IPS-15b (cell line): Measurements from ENCODE around the gene KCNG1.
"Not testable (repeated sequence)": the region's sequence is repeated elsewhere in the genome, so short reads cannot be mapped to it uniquely, and the experiment has no call there.

Experiments used
- H3K27me3 ChIP-seq: one replicate; pipeline ENCODE4 v1.6.1; 2013; ENCODE audit warnings: low read length; ENCODE audit not compliant: control insufficient read depth, insufficient read depth
- H3K36me3 ChIP-seq: one replicate; pipeline ENCODE4 v1.6.1; 2013; ENCODE audit warnings: low read length; ENCODE audit not compliant: control insufficient read depth, insufficient read depth
- H3K4me1 ChIP-seq: one replicate; pipeline ENCODE4 v1.6.1; 2013; ENCODE audit warnings: mild to moderate bottlenecking, low read length; ENCODE audit not compliant: control insufficient read depth, insufficient read depth
- H3K4me3 ChIP-seq: one replicate; pipeline ENCODE4 v1.5.1; 2013; ENCODE audit warnings: low read depth, low read length
- H3K9ac ChIP-seq: one replicate; pipeline ENCODE4 v1.6.1; 2013; ENCODE audit warnings: low read depth, mild to moderate bottlenecking, low read length
- H3K9me3 ChIP-seq: one replicate; pipeline ENCODE4 v1.6.1; 2013; ENCODE audit warnings: mild to moderate bottlenecking, low read length; ENCODE audit not compliant: control insufficient read depth, insufficient read depth

The KCNG1 gene

GRCh38 chr20:51050531-51051075 is 27.7 kb upstream of the KCNG1 start:
- H3K4me1 ChIP-seq = no peaks in the 10 kb centered on the region
- H3K9ac ChIP-seq = no peak overlapping the region
- no peaks in the 10 kb centered on the region for H3K27me3 ChIP-seq
- no peaks in the 10 kb centered on the region for H3K36me3 ChIP-seq
- H3K4me3 ChIP-seq = no peak overlapping the region
- no peaks in the 10 kb centered on the region for H3K9me3 ChIP-seq

GRCh38 chr20:51046021-51046985 is 23.4 kb upstream of the KCNG1 start:
- Histone ChIP-seq H3K9me3 (no peaks in the 10 kb centered on the region), H3K36me3 (no peaks in the 10 kb centered on the region), H3K4me1 (peaks cover 5% of the 10 kb centered on the region), H3K27me3 (peaks cover under 1% of the 10 kb centered on the region), H3K4me3 (no peak overlapping the region), H3K9ac (no peak overlapping the region)

DNA sequence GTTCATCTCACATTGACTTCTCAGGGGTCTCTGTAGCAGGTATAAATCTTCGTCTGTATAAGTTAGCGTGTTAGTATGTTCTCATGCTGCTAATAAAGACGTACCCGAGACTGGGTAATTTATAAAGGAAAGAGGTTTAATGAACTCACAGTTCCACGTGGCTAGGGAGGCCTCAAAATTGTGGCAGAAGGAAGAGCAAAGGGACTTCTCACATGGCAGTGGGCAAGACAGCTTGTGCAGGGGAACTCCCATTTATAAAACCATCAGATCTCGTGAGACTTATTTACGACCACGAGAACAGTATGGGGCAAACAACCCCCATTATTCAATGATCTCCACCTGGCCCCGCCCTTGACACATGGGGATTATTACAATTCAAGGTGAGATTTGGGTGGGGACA is 22.6 kb upstream of the KCNG1 start:
- H3K9me3 ChIP-seq, H3K4me3 ChIP-seq, H3K9ac ChIP-seq, H3K36me3 ChIP-seq, H3K4me1 ChIP-seq, H3K27me3 ChIP-seq: not testable (repeated sequence)

GRCh38 chr20:51044796-51045195 is 21.9 kb upstream of the KCNG1 start:
- Histone ChIP-seq H3K9ac (no peak overlapping the region), H3K27me3 (peaks cover 5% of the 10 kb centered on the region), H3K9me3 (no peaks in the 10 kb centered on the region), H3K36me3 (no peaks in the 10 kb centered on the region), H3K4me3 (no peak overlapping the region), H3K4me1 (peaks cover 5% of the 10 kb centered on the region)

DNA sequence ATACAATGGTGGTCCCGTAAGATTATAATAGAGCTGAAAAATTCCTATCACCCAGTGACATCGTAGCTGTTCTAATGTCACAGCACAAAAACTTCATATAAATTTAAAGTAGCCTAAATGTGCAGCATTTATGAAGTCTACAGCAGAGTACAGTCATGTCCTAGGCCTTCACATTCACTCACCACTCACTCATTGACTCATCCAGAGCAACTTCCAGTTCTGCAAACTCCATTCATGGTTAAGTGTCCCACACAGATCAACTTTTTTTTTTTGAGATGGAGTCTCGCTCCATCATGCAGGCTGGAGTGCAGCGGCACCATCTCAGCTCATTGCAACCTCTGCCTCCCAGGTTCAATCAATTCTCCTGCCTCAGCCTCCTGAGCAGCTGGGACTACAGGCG is 20.9 kb upstream of the KCNG1 start:
- Histone ChIP-seq H3K9me3 (no peaks in the 10 kb centered on the region), H3K4me1 (peaks cover 5% of the 10 kb centered on the region), H3K27me3 (peaks cover 5% of the 10 kb centered on the region), H3K9ac (no peak overlapping the region), H3K36me3 (no peaks in the 10 kb centered on the region), H3K4me3 (no peak overlapping the region)

DNA sequence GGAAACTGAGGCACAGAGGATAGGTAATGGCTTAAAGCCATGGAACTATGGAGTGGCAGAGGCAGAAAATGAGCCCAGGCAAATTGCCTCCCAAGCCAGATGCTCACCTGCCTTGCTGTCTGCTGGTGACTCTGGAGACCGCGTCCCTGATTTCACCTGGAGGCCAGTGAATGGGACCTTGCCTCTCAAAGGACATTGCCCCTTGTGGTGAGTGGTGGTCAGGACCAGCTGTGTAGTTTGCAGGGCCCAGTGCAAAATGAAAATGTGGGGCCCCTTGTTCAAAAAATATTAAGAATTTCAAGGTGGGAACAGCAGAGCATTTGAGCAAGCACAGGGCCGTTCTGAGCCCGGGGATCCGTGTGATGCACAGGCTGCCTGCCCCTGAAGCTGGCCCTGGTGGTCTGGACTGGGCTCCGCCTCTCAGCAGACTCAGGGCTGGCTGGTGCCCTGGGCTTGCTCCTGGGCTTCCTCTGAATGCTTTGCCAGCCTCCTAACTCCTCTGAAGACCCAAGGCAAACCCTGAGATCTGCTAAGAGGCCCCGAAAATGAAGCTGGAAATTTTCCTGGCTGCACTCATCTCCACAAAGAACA is 19.8 kb upstream of the KCNG1 start:
- Histone ChIP-seq H3K9ac (no peak overlapping the region), H3K9me3 (no peaks in the 10 kb centered on the region), H3K27me3 (peaks cover 5% of the 10 kb centered on the region), H3K4me1 (peaks cover 5% of the 10 kb centered on the region), H3K4me3 (no peak overlapping the region), H3K36me3 (no peaks in the 10 kb centered on the region)

- peaks cover 5% of the 10 kb centered on the region for H3K4me1 ChIP-seq
- no peaks in the 10 kb centered on the region for H3K36me3 ChIP-seq
- H3K27me3 ChIP-seq = peaks cover 7% of the 10 kb centered on the region
- H3K9me3 ChIP-seq = no peaks in the 10 kb centered on the region
- no peak overlapping the region for H3K9ac ChIP-seq
- no peak overlapping the region for H3K4me3 ChIP-seq
Measured at GRCh38 chr20:51042064-51042463, 19.2 kb upstream of the KCNG1 start.

- Histone ChIP-seq H3K4me3 (no peak overlapping the region), H3K4me1 (peaks cover 5% of the 10 kb centered on the region), H3K9me3 (no peaks in the 10 kb centered on the region), H3K9ac (no peak overlapping the region), H3K36me3 (no peaks in the 10 kb centered on the region), H3K27me3 (peaks cover 10% of the 10 kb centered on the region)
Measured at GRCh38 chr20:51037532-51038115, 14.7 kb upstream of the KCNG1 start.

GRCh38 chr20:51036827-51037531 is 14.1 kb upstream of the KCNG1 start:
- H3K9ac ChIP-seq = no peak overlapping the region
- no peaks in the 10 kb centered on the region for H3K36me3 ChIP-seq
- peaks cover 2% of the 10 kb centered on the region for H3K4me1 ChIP-seq
- H3K4me3 ChIP-seq = no peak overlapping the region
- peaks cover 10% of the 10 kb centered on the region for H3K27me3 ChIP-seq
- H3K9me3 ChIP-seq = no peaks in the 10 kb centered on the region

GRCh38 chr20:51036226-51036625 is 13.3 kb upstream of the KCNG1 start:
- no peaks in the 10 kb centered on the region for H3K9me3 ChIP-seq
- H3K4me3 ChIP-seq = no peak overlapping the region
- no peaks in the 10 kb centered on the region for H3K4me1 ChIP-seq
- no peaks in the 10 kb centered on the region for H3K36me3 ChIP-seq
- no peak overlapping the region for H3K9ac ChIP-seq
- peaks cover 8% of the 10 kb centered on the region for H3K27me3 ChIP-seq

DNA sequence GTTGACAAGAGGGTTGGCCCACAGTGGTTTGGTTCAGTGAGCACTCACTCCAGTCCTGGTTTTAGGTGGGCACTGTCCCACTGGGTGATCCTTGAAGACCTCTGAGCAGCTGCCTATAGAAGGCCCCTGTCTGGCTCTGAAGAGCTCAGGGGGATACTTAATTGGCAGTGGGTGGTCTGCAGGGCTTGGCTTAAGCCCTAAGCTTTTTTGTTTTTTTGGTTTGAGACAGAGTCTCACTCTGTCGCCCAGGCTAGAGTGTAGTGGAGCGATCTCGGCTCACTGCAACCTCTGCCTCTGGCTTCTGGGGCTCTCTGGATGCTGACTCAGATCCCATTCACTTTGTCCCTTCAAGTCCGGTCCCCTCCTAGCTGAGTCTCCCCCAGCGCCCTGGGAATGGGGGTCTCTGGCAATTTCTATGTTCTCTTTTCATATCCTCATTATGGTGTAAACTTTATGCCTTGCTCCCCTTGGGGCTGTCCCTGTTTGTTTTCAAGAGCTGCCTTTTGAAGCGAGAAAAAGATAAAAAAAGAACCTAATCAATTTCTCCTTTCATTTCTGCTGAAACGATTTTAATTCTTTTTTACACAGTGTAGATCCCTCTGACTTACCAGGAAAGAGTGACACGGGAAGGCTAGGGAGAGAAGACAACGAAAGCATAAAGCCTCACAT is 12.2 kb upstream of the KCNG1 start:
- H3K4me1 ChIP-seq = no peaks in the 10 kb centered on the region
- H3K27me3 ChIP-seq = peaks cover 11% of the 10 kb centered on the region
- H3K36me3 ChIP-seq = no peaks in the 10 kb centered on the region
- H3K4me3 ChIP-seq = no peak overlapping the region
- H3K9ac ChIP-seq = no peak overlapping the region
- H3K9me3 ChIP-seq = no peaks in the 10 kb centered on the region
